D721Med (cell line): ENCODE results near the gene ST6GALNAC3.

Experiments
- DNase-seq: peaks from one replicate; pipeline ENCODE4 v3.0.0; 2011; ENCODE audit warnings: low spot score; ENCODE audit not compliant: insufficient read length
- FAIRE-seq: peaks from 2 replicates; lab custom pipeline; 2011; peaks lifted over from hg19 to GRCh38; lab: Jason Lieb, UNC
- CTCF ChIP-seq: IDR thresholded peaks from 2 replicates; pipeline ENCODE4 v1.5.1; 2012; ENCODE audit warnings: mild to moderate bottlenecking, control low read depth; ENCODE audit not compliant: insufficient read depth; ENCODE audit errors: missing control alignments

ST6GALNAC3 gene

GRCh38 chr1:76074321-76075187 is at the start of gene ST6GALNAC3:
Gene ST6GALNAC3, plus strand, starts transcription at chr1:76074746.
- no peak for TF ChIP-seq CTCF
- no peak for FAIRE-seq
- DNase-seq, result peak; percentile 45

GRCh38 chr1:76027341-76027740 is 47.2 kb upstream of the ST6GALNAC3 start:
- no peak for DNase-seq
- FAIRE-seq, result no peak
- no peak for TF ChIP-seq CTCF

- DNase-seq (no peak), FAIRE-seq (no peak)
- TF ChIP-seq CTCF, result no peak
Observed at GRCh38 chr1:76029331-76029730, 45.2 kb upstream of the ST6GALNAC3 start.

- FAIRE-seq (no peak), DNase-seq (no peak)
- no peak for TF ChIP-seq CTCF
Observed at GRCh38 chr1:76031496-76031895, 43.0 kb upstream of the ST6GALNAC3 start.

GRCh38 chr1:76033800-76034475 is 40.6 kb upstream of the ST6GALNAC3 start:
- TF ChIP-seq CTCF, result no peak
- DNase-seq, result no peak
- FAIRE-seq, result no peak

- peak; percentile 56 for TF ChIP-seq CTCF
- DNase-seq (no peak), FAIRE-seq (no peak)
Observed at GRCh38 chr1:76035053-76035452, 39.5 kb upstream of the ST6GALNAC3 start.
